Measurements from ENCODE around the gene TTLL3. TPM values are rescaled to one million over a fixed set of nuclear protein-coding genes. Genes with fewer than 3 reads are reported as not detected.

TTLL3 gene
- total RNA-seq, 1 donor from 2014 or later, result 12.2 TPM

GRCh38 chr3:9780458-9780812 lies 29.6 kb upstream of the TTLL3 start:
- DNase-seq (ENCODE audit: low read depth), result no peak

- no peak for DNase-seq (ENCODE audit: low read depth)
These were observed 29.2 kb upstream of the TTLL3 start for GRCh38 chr3:9780910-9781309.

- no peak for DNase-seq (ENCODE audit: low read depth)
These were observed 28.5 kb upstream of the TTLL3 start for GRCh38 chr3:9781551-9781950.

GRCh38 chr3:9781978-9782603 lies 28.0 kb upstream of the TTLL3 start:
- DNase-seq (ENCODE audit: low read depth), result no peak

- DNase-seq (ENCODE audit: low read depth), result no peak
These were observed 27.3 kb upstream of the TTLL3 start for GRCh38 chr3:9782770-9783169.

DNA sequence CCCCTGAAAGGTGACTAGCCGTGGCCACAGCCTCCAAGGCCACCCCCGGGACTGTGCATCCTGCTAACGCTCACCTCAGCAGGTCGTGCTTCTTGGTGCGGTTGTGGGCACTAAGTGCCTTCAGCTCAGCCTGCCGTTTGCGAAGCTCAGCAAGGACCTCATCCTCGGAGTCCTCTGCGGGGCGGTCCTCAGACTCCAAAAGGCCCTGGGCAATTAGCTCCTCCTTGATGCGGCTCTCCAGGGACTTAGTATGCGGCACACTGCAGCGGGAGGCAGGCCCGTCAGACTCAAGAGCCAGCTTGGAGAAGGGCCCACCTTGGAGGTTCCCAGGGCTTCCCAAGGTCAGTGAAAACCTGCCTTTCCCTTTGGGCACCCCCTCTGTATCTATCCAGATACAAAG lies 26.1 kb upstream of the TTLL3 start:
- no peak for DNase-seq (ENCODE audit: low read depth)

GRCh38 chr3:9784965-9785364 lies 25.1 kb upstream of the TTLL3 start:
- DNase-seq (ENCODE audit: low read depth), result no peak

GRCh38 chr3:9785602-9786001 lies 24.5 kb upstream of the TTLL3 start:
- no peak for DNase-seq (ENCODE audit: low read depth)

GRCh38 chr3:9786209-9786739 lies 23.8 kb upstream of the TTLL3 start:
- DNase-seq (ENCODE audit: low read depth), result no peak

DNA sequence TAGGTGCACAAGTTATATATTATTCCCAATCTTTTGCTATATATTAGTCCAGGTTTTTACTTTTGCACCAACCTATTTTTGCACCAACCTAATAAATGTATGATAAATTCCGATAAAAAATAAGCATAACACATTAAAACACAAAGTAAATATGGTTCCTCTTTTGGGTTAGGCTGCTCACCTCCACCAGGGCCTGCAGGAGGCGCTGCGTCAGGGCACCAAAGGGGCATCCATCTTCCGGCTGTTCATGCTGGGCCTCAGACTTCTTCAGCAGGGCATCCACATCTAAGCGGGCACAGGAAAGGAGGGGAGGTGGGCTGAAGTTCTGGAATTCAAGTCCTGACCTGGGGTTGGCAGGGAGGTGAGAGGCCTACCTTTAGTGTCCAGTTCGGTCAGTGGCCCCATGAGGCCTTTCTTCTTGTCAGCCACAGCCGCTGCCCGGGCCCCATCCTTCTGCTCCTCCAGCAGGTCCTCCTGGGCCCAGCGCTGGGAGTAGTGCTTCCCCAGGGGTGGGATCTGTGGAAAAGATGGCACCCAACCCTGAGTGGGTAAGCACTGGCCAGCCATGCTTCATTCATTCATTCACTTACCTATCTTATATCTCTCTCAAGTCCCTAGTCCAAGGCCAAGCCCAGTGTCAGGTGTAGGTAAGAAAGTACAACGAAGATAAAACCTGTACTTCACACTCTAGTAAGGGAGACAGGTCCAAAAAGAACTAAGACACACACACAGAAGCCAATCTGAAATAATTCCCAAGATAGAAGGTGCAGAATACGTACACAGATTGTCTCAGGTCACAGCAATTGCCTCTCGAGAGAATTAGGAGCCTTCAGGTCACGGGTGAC lies 23.0 kb upstream of the TTLL3 start:
- no peak for DNase-seq (ENCODE audit: low read depth)

GRCh38 chr3:9787714-9788113 lies 22.3 kb upstream of the TTLL3 start:
- DNase-seq (ENCODE audit: low read depth), result no peak

GRCh38 chr3:9791127-9791526 lies 18.9 kb upstream of the TTLL3 start:
- DNase-seq (ENCODE audit: low read depth), result no peak

GRCh38 chr3:9791790-9792404 lies 18.2 kb upstream of the TTLL3 start:
- no peak for DNase-seq (ENCODE audit: low read depth)

DNA sequence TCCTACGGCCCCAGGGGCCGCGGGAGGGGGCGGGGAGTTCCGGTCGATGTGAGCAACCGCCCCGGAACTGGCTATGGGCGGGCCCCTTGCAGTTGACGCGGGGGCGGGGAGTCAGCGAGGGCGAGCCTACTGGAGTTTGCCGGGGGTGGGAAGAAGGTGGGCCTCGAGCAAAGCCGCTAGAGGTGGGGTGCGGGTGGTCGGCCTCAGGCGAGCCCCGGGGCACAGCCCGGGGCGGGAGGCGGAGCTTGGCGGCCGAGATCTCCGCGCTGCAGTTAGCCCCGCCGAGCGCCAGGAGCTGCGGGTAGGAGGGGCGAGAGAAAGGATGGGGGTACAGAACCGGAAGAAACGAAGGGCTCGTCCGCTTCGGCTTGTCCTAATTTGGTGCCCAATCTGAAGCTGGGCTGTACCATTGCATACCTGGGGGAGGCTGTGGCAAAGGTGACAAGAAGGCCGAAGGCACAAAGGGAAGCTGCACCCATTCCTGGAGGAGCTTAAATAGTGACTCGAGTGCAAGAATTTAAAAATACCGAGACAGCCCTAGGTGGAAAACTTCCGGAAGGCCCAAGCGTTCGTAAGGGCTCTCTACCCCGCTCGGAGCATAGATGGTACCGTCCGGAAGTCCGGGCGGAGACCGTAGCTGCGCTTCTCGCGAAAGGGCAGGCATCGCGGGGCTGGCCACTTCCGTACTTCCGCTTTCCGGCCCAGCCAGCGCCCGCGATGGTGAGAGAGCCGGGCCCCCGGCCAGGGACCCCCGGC lies 17.5 kb upstream of the TTLL3 start, which contains the start of the genes ARPC4 and TADA3:
Gene ARPC4, plus strand, starts transcription at position 678 of the 756 bp plus-strand sequence. Its CDS starts 40 bp downstream, at position 718.
Gene TADA3, minus strand, starts transcription at position 69 of the 756 bp plus-strand sequence. CDS start 1,007 bp downstream, outside the sequence.
- peak; percentile 97 for DNase-seq (ENCODE audit: low read depth)

GRCh38 chr3:9793161-9793781 lies 16.8 kb upstream of the TTLL3 start:
- DNase-seq (ENCODE audit: low read depth), result peak; percentile 41

DNA sequence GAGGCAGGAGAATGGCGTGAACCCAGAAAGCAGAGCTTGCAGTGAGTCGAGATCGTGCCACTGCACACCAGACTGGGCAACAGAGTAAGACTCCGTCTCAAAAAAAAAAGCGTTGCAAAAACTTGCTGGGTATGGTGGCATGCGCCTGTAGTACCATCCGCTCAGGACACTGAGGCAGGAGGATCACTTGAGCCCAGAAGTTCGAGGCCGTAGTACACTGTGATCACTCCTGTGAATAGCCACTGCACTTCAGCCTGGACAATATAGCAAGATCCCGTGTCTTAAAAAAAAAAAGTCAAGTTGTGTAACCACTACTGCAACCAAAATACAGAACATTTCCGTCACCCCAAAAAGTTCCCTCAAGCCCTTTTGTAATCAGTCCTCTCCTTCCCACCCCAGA lies 15.7 kb upstream of the TTLL3 start:
- no peak for DNase-seq (ENCODE audit: low read depth)

DNA sequence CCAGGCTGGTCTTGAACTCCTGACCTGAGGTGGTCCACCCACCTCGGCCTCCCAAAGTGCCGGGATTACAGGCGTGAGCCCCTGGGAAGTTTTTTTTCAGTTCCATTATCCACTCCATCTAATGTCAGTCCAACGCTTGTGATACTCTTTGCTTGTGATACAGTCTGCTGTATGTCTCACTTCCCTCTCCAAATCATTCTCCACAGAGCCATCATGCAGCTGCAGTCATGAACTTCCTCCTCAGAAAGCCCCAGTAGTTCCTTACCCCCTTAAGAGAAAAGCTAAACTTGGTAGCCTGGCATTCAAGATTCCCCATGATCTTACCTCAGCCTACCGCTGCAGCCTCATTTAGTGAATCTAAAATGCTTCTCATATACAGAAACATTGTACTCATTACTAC lies 14.9 kb upstream of the TTLL3 start:
- no peak for DNase-seq (ENCODE audit: low read depth)

- no peak for DNase-seq (ENCODE audit: low read depth)
These were observed 12.7 kb upstream of the TTLL3 start for GRCh38 chr3:9797196-9797945.

DNA sequence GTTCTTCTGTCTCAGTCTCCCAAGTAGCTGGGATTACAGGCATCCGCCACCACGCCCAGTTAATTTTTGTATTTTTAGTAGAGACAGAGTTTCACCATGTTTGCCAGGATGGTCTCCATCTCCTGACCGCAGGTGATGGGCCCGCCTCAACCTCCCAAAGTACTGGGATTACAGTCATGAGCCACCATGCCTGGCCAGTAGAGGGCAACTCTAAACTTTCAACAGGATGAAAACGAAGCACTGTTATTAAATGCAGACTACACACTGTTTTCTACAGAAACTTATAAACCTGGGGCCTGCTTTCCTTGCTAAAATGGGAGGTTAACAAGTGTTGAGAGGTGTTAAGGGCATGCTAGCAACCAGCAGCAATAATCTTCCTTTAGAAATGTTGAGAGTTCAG lies 9.5 kb upstream of the TTLL3 start:
- DNase-seq (ENCODE audit: low read depth), result no peak

- DNase-seq (ENCODE audit: low read depth), result peak; percentile 11
These were observed 6.6 kb upstream of the TTLL3 start for GRCh38 chr3:9803494-9803893.

Measured in myocyte (in vitro differentiated cells).